ENCODE measurements around the gene MYOM1. TPM values are rescaled to one million over a fixed set of nuclear protein-coding genes. Genes with fewer than 3 reads are reported as not detected.

The MYOM1 gene
- total RNA-seq, 1 donor from 2014 or later: 70.2 TPM

- no peak for DNase-seq
Measured at GRCh38 chr18:3184275-3184963, 35.3 kb downstream of the MYOM1 start.

- DNase-seq: no peak
Measured at GRCh38 chr18:3183103-3183717, 36.6 kb downstream of the MYOM1 start.

- DNase-seq: no peak
Measured at GRCh38 chr18:3180325-3180724, 39.4 kb downstream of the MYOM1 start.

GRCh38 chr18:3179430-3180089 is 40.2 kb downstream of the MYOM1 start:
- DNase-seq: no peak

- DNase-seq: no peak
Measured at GRCh38 chr18:3177902-3178687, 41.7 kb downstream of the MYOM1 start.

GRCh38 chr18:3175195-3175758 is 44.5 kb downstream of the MYOM1 start:
- DNase-seq: no peak

- no peak for DNase-seq
Measured at GRCh38 chr18:3172097-3172496, 47.7 kb downstream of the MYOM1 start.

GRCh38 chr18:3171631-3172030 is 48.1 kb downstream of the MYOM1 start:
- no peak for DNase-seq

GRCh38 chr18:3170441-3171161 is 49.2 kb downstream of the MYOM1 start:
- no peak for DNase-seq

GRCh38 chr18:3164381-3164780 is 55.4 kb downstream of the MYOM1 start:
- DNase-seq: no peak

GRCh38 chr18:3163968-3164367 is 55.8 kb downstream of the MYOM1 start:
- DNase-seq: no peak

GRCh38 chr18:3162181-3162580 is 57.6 kb downstream of the MYOM1 start:
- no peak for DNase-seq

- DNase-seq: no peak
Measured at GRCh38 chr18:3159830-3160229, 59.9 kb downstream of the MYOM1 start.

- no peak for DNase-seq
Measured at GRCh38 chr18:3157606-3158005, 62.2 kb downstream of the MYOM1 start.

- DNase-seq: no peak
Measured at GRCh38 chr18:3157086-3157485, 62.7 kb downstream of the MYOM1 start.

GRCh38 chr18:3156325-3156640 is 63.5 kb downstream of the MYOM1 start:
- DNase-seq: no peak

- DNase-seq: no peak
Measured at GRCh38 chr18:3154214-3154613, 65.6 kb downstream of the MYOM1 start.

GRCh38 chr18:3153107-3153704 is 66.6 kb downstream of the MYOM1 start:
- DNase-seq: no peak

GRCh38 chr18:3152294-3152693 is 67.5 kb downstream of the MYOM1 start:
- DNase-seq: no peak

GRCh38 chr18:3151399-3152264 is 68.1 kb downstream of the MYOM1 start:
- no peak for DNase-seq

GRCh38 chr18:3150688-3151087 is 69.1 kb downstream of the MYOM1 start:
- DNase-seq: no peak
